Hepatocyte (in vitro differentiated cells): ENCODE measurements around the gene FANCL.

Source experiments
- EZH2phosphoT487 ChIP-seq: fragments of 200-600 bp; sonication (generic); IDR thresholded peaks from one replicate; pipeline ENCODE4 v1.6.1; 2018; ENCODE audit warnings: antibody characterized with exemption, mild to moderate bottlenecking, low read depth, moderate library complexity; ENCODE audit not compliant: unreplicated experiment, severe bottlenecking
- TF ChIP-seq, protein P1 (sequence below): fragments of 200-600 bp; sonication (generic); IDR thresholded peaks from 2 replicates; pipeline ENCODE4 v1.5.1; 2016; ENCODE audit warnings: antibody characterized with exemption, mild to moderate bottlenecking; ENCODE audit not compliant: poor library complexity

DNA sequence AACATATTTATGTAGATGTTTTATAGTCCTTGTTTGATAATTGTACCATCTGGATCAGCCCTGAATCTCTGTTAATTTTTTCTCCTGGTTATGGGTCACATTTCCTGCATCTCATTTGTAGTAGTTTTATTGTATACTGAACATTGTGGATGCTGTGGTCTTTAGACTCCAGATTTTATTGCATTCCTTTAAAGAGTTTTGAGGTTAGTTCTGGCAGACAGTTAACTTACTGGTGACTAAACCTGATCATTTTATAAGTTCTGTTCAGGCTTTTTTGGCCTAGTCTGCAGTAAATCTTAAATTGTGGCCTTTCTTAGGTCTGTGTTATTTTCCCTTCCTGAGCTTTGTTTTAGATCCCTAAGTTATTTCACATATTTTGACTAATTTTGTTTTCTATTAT, 84.3 kb downstream of the FANCL start:
- TF ChIP-seq, protein P1, sequence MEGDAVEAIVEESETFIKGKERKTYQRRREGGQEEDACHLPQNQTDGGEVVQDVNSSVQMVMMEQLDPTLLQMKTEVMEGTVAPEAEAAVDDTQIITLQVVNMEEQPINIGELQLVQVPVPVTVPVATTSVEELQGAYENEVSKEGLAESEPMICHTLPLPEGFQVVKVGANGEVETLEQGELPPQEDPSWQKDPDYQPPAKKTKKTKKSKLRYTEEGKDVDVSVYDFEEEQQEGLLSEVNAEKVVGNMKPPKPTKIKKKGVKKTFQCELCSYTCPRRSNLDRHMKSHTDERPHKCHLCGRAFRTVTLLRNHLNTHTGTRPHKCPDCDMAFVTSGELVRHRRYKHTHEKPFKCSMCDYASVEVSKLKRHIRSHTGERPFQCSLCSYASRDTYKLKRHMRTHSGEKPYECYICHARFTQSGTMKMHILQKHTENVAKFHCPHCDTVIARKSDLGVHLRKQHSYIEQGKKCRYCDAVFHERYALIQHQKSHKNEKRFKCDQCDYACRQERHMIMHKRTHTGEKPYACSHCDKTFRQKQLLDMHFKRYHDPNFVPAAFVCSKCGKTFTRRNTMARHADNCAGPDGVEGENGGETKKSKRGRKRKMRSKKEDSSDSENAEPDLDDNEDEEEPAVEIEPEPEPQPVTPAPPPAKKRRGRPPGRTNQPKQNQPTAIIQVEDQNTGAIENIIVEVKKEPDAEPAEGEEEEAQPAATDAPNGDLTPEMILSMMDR = no peak
- TF ChIP-seq EZH2phosphoT487 = no peak
